Neural cell (in vitro differentiated cells): ENCODE data around the gene ADGRL4. TPM values are rescaled to one million over a fixed set of nuclear protein-coding genes. Genes with fewer than 3 reads are reported as not detected.

Source experiments
- H2AFZ ChIP-seq: fragments of 200-600, 300-800 bp; sonication (generic), shearing (Covaris generic); 2 replicates; pipeline ENCODE4 v1.6.0; 2014; ENCODE audit warnings: low read depth, mild to moderate bottlenecking, antibody characterized with exemption, low read length, moderate library complexity
- H3F3A ChIP-seq: fragments of 200-600 bp; shearing (Covaris generic); 2 replicates; pipeline ENCODE4 v1.6.1; 2016; ENCODE audit warnings: mild to moderate bottlenecking, moderate library complexity, mixed read lengths, antibody characterized with exemption, low read length; ENCODE audit not compliant: insufficient read depth, poor library complexity, severe bottlenecking
- H3K27ac ChIP-seq: fragments of 200-600, 300-800 bp; sonication (generic), shearing (Covaris generic); 2 replicates; pipeline ENCODE4 v1.5.1; 2014; ENCODE audit warnings: mild to moderate bottlenecking, low read length, moderate library complexity
- H3K27me3 ChIP-seq: fragments of 300-800, 200-600 bp; sonication (generic), shearing (Covaris generic); 2 replicates; pipeline ENCODE4 v1.6.0; 2014; ENCODE audit warnings: mild to moderate bottlenecking, low read depth, low read length, moderate library complexity; ENCODE audit not compliant: insufficient read depth
- H3K36me3 ChIP-seq: fragments of 300-800, 200-600 bp; sonication (generic), shearing (Covaris generic); 2 replicates; pipeline ENCODE4 v1.5.1; 2014; ENCODE audit warnings: mild to moderate bottlenecking, antibody characterized with exemption, low read length, moderate library complexity; ENCODE audit not compliant: insufficient read depth
- H3K4me2 ChIP-seq: fragments of 300-800, 200-600 bp; sonication (generic), shearing (Covaris generic); 2 replicates; pipeline ENCODE4 v1.6.0; 2014; ENCODE audit warnings: mild to moderate bottlenecking, low read length
- H3K4me3 ChIP-seq: fragments of 300-800, 200-600 bp; sonication (generic), shearing (Covaris generic); 2 replicates; pipeline ENCODE4 v1.5.1; 2014; ENCODE audit warnings: mild to moderate bottlenecking, low read length, moderate library complexity
- H3K79me2 ChIP-seq: fragments of 200-600 bp; shearing (Covaris generic); replicated peaks from 2 replicates; pipeline ENCODE4 v1.6.0; 2014; ENCODE audit warnings: mild to moderate bottlenecking, low read length, moderate library complexity; ENCODE audit not compliant: insufficient read depth
- H3K9ac ChIP-seq: fragments of 300-800, 200-600 bp; sonication (generic), shearing (Covaris generic); 2 replicates; pipeline ENCODE4 v1.6.1; 2016; ENCODE audit warnings: mild to moderate bottlenecking, low read length, mixed read lengths
- H3K9me2 ChIP-seq: fragments of 200-600 bp; shearing (Covaris generic); 2 replicates; pipeline ENCODE4 v1.6.1; 2016; ENCODE audit warnings: mild to moderate bottlenecking, low read length, mixed read lengths; ENCODE audit not compliant: insufficient read depth
- H3K9me3 ChIP-seq: fragments of 200-600, 300-800 bp; sonication (generic), shearing (Covaris generic); 2 replicates; pipeline ENCODE4 v1.6.1; 2016; ENCODE audit warnings: mild to moderate bottlenecking, mixed run types, low read length, moderate library complexity, mixed read lengths
- H4K20me1 ChIP-seq: fragments of 200-600 bp; shearing (Covaris generic); 2 replicates; pipeline ENCODE4 v1.6.1; 2016; ENCODE audit warnings: mild to moderate bottlenecking, mixed run types; ENCODE audit not compliant: insufficient read depth
- CTCF ChIP-seq: fragments of 450-650 bp; IDR thresholded peaks from 2 replicates; pipeline ENCODE4 v1.5.1; 2014; ENCODE audit warnings: antibody characterized with exemption, mild to moderate bottlenecking, moderate library complexity; ENCODE audit not compliant: poor library complexity, severe bottlenecking
- EP300 ChIP-seq: fragments of 450-650 bp; conservative IDR thresholded peaks from 2 replicates; pipeline ENCODE4 v1.6.1; 2014; ENCODE audit warnings: antibody characterized with exemption, mild to moderate bottlenecking, moderate library complexity; ENCODE audit not compliant: poor library complexity, severe bottlenecking
- EZH2 ChIP-seq: fragments of 200-600, 300-800 bp; shearing (Covaris generic), sonication (generic); IDR thresholded peaks from 2 replicates; pipeline ENCODE4 v1.6.1; 2014; ENCODE audit warnings: antibody characterized with exemption, low read length, borderline replicate concordance, mild to moderate bottlenecking; ENCODE audit not compliant: insufficient read depth, poor library complexity, severe bottlenecking
- MXI1 ChIP-seq: fragments of 450-650 bp; conservative IDR thresholded peaks from 2 replicates; pipeline ENCODE4 v1.6.1; 2014; ENCODE audit warnings: antibody characterized with exemption, mild to moderate bottlenecking; ENCODE audit not compliant: poor library complexity, severe bottlenecking
- POLR2AphosphoS5 ChIP-seq: IDR thresholded peaks from 2 replicates; pipeline ENCODE4 v1.6.1; 2012
- RAD21 ChIP-seq: fragments of 450-650 bp; conservative IDR thresholded peaks from 2 replicates; pipeline ENCODE4 v1.6.1; 2014; ENCODE audit warnings: antibody characterized with exemption, mild to moderate bottlenecking, moderate library complexity
- REST ChIP-seq: IDR thresholded peaks from 2 replicates; pipeline ENCODE4 v1.6.1; 2012; ENCODE audit warnings: borderline replicate concordance
- SMC3 ChIP-seq: fragments of 450-650 bp; conservative IDR thresholded peaks from 2 replicates; pipeline ENCODE4 v1.6.1; 2014; ENCODE audit warnings: antibody characterized with exemption, mild to moderate bottlenecking, moderate library complexity; ENCODE audit not compliant: poor library complexity
- TAF1 ChIP-seq: IDR thresholded peaks from 2 replicates; pipeline ENCODE4 v1.6.1; 2012; ENCODE audit warnings: low read depth
- polyA plus RNA-seq: library from polyadenylated mRNA; depleted of rRNA; stranded (reverse); fragments of >200 nt; gene quantifications from 2 replicates; pipeline ENCODE4 v1.2.3, GENCODE V29; 2014

Gene ADGRL4
- polyA plus RNA-seq, 1 donor from 2014 or later = 0.12 TPM

- Histone ChIP-seq H3K36me3 (no peaks in the 10 kb centered on the region), H3K27ac (no peak overlapping the region), H3F3A (no peaks in the 10 kb centered on the region), H3K9ac (no peak overlapping the region), H3K4me2 (no peak overlapping the region), H2AFZ (no peak overlapping the region), H3K9me2 (no peaks in the 10 kb centered on the region), H4K20me1 (no peaks in the 10 kb centered on the region), H3K9me3 (no peaks in the 10 kb centered on the region), H3K27me3 (no peaks in the 10 kb centered on the region), H3K79me2 (no peaks in the 10 kb centered on the region), H3K4me3 (no peak overlapping the region)
- no peak for TF ChIP-seq SMC3
- no peak for TF ChIP-seq RAD21
- no peak for TF ChIP-seq POLR2AphosphoS5
- TF ChIP-seq EP300 = no peak
- TF ChIP-seq REST = no peak
- no peak for TF ChIP-seq MXI1
- no peak for TF ChIP-seq TAF1
- no peak for TF ChIP-seq EZH2
- TF ChIP-seq CTCF = no peak
These were observed 111.7 kb downstream of the ADGRL4 start for GRCh38 chr1:78894811-78895210.

- Histone ChIP-seq H4K20me1 (no peaks in the 10 kb centered on the region), H3K9me3 (no peaks in the 10 kb centered on the region), H3F3A (no peaks in the 10 kb centered on the region), H3K27me3 (no peaks in the 10 kb centered on the region), H2AFZ (no peak overlapping the region), H3K36me3 (no peaks in the 10 kb centered on the region), H3K9ac (no peak overlapping the region), H3K4me2 (no peak overlapping the region), H3K4me3 (no peak overlapping the region), H3K27ac (no peak overlapping the region), H3K79me2 (no peaks in the 10 kb centered on the region), H3K9me2 (no peaks in the 10 kb centered on the region)
- no peak for TF ChIP-seq REST
- no peak for TF ChIP-seq SMC3
- TF ChIP-seq EP300 = no peak
- no peak for TF ChIP-seq CTCF
- no peak for TF ChIP-seq POLR2AphosphoS5
- TF ChIP-seq TAF1 = no peak
- no peak for TF ChIP-seq RAD21
- TF ChIP-seq EZH2 = no peak
- TF ChIP-seq MXI1 = no peak
These were observed 114.2 kb downstream of the ADGRL4 start for GRCh38 chr1:78892260-78892840.
